Ovary (tissue), 3 donors: ENCODE measurements around the gene KRTAP1-4.

Source experiments
- CTCF ChIP-seq, 3 donors: fragments of 450-650 bp in 2 of 3; fragments of 200-600 bp in 1 of 3; IDR thresholded peaks; one replicate each; pipeline versions ENCODE4 v1.5.1 to v1.8.0; 2016 to 2022; ENCODE audit warnings: antibody characterized with exemption in 3 of 3, mild to moderate bottlenecking in 1 of 3
- POLR2A ChIP-seq: fragments of 450-650 bp; IDR thresholded peaks from one replicate; pipeline ENCODE4 v1.6.1; 2017; ENCODE audit warnings: antibody characterized with exemption, mild to moderate bottlenecking, moderate library complexity
- donor health status: DM: no; HTN: no; CAD: no.

DNA sequence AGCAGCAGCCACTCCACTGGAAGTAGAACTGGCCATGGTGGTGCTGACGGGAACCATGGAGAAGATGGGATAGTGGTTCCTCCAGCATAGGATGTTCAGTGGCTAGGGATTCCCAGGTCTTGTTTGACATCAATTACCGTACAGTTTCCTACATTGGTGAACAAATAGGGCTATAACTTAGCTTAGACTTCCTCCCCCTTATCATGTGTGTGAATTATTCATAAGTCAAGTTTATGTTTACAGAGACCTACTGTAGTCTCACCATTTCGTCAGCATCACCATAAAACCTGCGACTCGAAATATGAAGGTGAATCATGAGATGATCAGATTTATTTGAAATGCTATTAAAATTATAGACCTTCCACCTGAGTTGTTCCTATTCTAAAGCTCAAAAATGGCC, 28.7 kb upstream of the KRTAP1-4 start:
- TF ChIP-seq POLR2A = no peak
- TF ChIP-seq CTCF (IDR thresholded peaks at IDR 0.05) = no peak
